Neural cell (in vitro differentiated cells): Measurements from ENCODE around the gene MT1X.

Source experiments
- CTCF ChIP-seq: fragments of 450-650 bp; IDR thresholded peaks from 2 replicates; pipeline ENCODE4 v1.5.1; 2014; ENCODE audit warnings: antibody characterized with exemption, mild to moderate bottlenecking, moderate library complexity; ENCODE audit not compliant: poor library complexity, severe bottlenecking
- EP300 ChIP-seq: fragments of 450-650 bp; conservative IDR thresholded peaks from 2 replicates; pipeline ENCODE4 v1.6.1; 2014; ENCODE audit warnings: antibody characterized with exemption, mild to moderate bottlenecking, moderate library complexity; ENCODE audit not compliant: poor library complexity, severe bottlenecking
- REST ChIP-seq: IDR thresholded peaks from 2 replicates; pipeline ENCODE4 v1.6.1; 2012; ENCODE audit warnings: borderline replicate concordance
- TAF1 ChIP-seq: IDR thresholded peaks from 2 replicates; pipeline ENCODE4 v1.6.1; 2012; ENCODE audit warnings: low read depth

- no peak for TF ChIP-seq CTCF
- TF ChIP-seq EP300, result no peak
- no peak for TF ChIP-seq TAF1
- TF ChIP-seq REST, result no peak
These were observed 20.6 kb downstream of the MT1X start for GRCh38 chr16:56702836-56703235.
